Measurements from ENCODE around the gene OPRM1.

The OPRM1 gene

GRCh38 chr6:154222716-154223115 lies 183.7 kb downstream of the OPRM1 start:
- DNase-seq (ENCODE audit: insufficient read length, low spot score) (no peak), FAIRE-seq (no peak)
- no peak for TF ChIP-seq POLR2A (IDR thresholded peaks at IDR 0.05; ENCODE audit: low read depth, low read length)

GRCh38 chr6:154223296-154223695 lies 184.3 kb downstream of the OPRM1 start:
- TF ChIP-seq POLR2A (IDR thresholded peaks at IDR 0.05; ENCODE audit: low read depth, low read length) = no peak
- no peak for FAIRE-seq
- DNase-seq (ENCODE audit: insufficient read length, low spot score) = no peak

GRCh38 chr6:154226461-154226860 lies 187.4 kb downstream of the OPRM1 start:
- DNase-seq (ENCODE audit: insufficient read length, low spot score) (no peak), FAIRE-seq (no peak)
- no peak for TF ChIP-seq POLR2A (IDR thresholded peaks at IDR 0.05; ENCODE audit: low read depth, low read length)

GRCh38 chr6:154227862-154228520 lies 189.0 kb downstream of the OPRM1 start:
- no peak for FAIRE-seq
- no peak for TF ChIP-seq POLR2A (IDR thresholded peaks at IDR 0.05; ENCODE audit: low read depth, low read length)
- DNase-seq (ENCODE audit: insufficient read length, low spot score) = no peak

- FAIRE-seq (no peak), DNase-seq (ENCODE audit: insufficient read length, low spot score) (no peak)
Measured at GRCh38 chr6:154228521-154228905, 189.5 kb downstream of the OPRM1 start.

GRCh38 chr6:154229786-154230185 lies 190.7 kb downstream of the OPRM1 start:
- DNase-seq (ENCODE audit: insufficient read length, low spot score) = no peak
- no peak for FAIRE-seq
- no peak for TF ChIP-seq POLR2A (IDR thresholded peaks at IDR 0.05; ENCODE audit: low read depth, low read length)

More at GRCh38 chr6:154228521-154228905, 189.5 kb downstream of the OPRM1 start:
- TF ChIP-seq POLR2A (IDR thresholded peaks at IDR 0.05; ENCODE audit: low read depth, low read length) = no peak

GRCh38 chr6:154230393-154230792 lies 191.4 kb downstream of the OPRM1 start:
- no peak for TF ChIP-seq POLR2A (IDR thresholded peaks at IDR 0.05; ENCODE audit: low read depth, low read length)
- FAIRE-seq (no peak), DNase-seq (ENCODE audit: insufficient read length, low spot score) (no peak)

GRCh38 chr6:154230910-154231595 lies 192.0 kb downstream of the OPRM1 start:
- FAIRE-seq (no peak), DNase-seq (ENCODE audit: insufficient read length, low spot score) (no peak)
- TF ChIP-seq POLR2A (IDR thresholded peaks at IDR 0.05; ENCODE audit: low read depth, low read length) = no peak

GRCh38 chr6:154232013-154232910 lies 193.2 kb downstream of the OPRM1 start:
- no peak for DNase-seq (ENCODE audit: insufficient read length, low spot score)
- TF ChIP-seq POLR2A (IDR thresholded peaks at IDR 0.05; ENCODE audit: low read depth, low read length) = no peak
- FAIRE-seq = no peak

- no peak for FAIRE-seq
- TF ChIP-seq POLR2A (IDR thresholded peaks at IDR 0.05; ENCODE audit: low read depth, low read length) = no peak
- DNase-seq (ENCODE audit: insufficient read length, low spot score) = no peak
Measured at GRCh38 chr6:154233383-154233782, 194.3 kb downstream of the OPRM1 start.

GRCh38 chr6:154234019-154234772 lies 195.2 kb downstream of the OPRM1 start:
- DNase-seq (ENCODE audit: insufficient read length, low spot score) (no peak), FAIRE-seq (no peak)
- TF ChIP-seq POLR2A (IDR thresholded peaks at IDR 0.05; ENCODE audit: low read depth, low read length) = no peak

- no peak for DNase-seq (ENCODE audit: insufficient read length, low spot score)
- no peak for TF ChIP-seq POLR2A (IDR thresholded peaks at IDR 0.05; ENCODE audit: low read depth, low read length)
Measured at GRCh38 chr6:154236646-154237301, 197.7 kb downstream of the OPRM1 start.

GRCh38 chr6:154238831-154239230 lies 199.8 kb downstream of the OPRM1 start:
- TF ChIP-seq POLR2A (IDR thresholded peaks at IDR 0.05; ENCODE audit: low read depth, low read length) = no peak
- DNase-seq (ENCODE audit: insufficient read length, low spot score) = no peak
- FAIRE-seq = no peak

More at GRCh38 chr6:154236646-154237301, 197.7 kb downstream of the OPRM1 start:
- no peak for FAIRE-seq
